Measurements from ENCODE around the gene KIF26A.

DNA sequence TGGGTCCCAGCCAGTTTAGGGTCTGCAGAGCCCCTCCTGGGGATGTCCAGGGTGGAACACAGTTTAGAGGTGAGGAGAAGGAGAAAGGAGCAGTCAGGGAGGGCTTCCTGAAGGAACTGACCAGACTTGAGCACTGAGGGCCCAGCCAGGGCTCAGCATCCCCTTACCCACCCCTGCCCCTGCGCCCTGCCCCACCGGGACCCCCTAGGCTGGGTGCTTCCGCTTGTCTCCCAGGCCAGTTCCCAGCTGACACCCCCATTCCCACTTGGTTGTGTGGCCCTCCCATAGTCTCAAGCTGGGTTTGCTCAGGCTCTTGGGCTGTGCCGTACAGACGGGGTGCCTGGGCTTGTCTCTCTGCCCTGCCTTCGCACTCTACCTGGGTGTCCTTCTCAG, 26.3 kb upstream of the KIF26A start:
- TF ChIP-seq CTCF (IDR thresholded peaks at IDR 0.05) (no peak), POLR2A (IDR thresholded peaks at IDR 0.05) (no peak)

All from stomach (tissue), 4 donors.